ENCODE data around the gene SNAPC2. TPM values are rescaled to one million over a fixed set of nuclear protein-coding genes. Genes with fewer than 3 reads are reported as not detected.
"Not testable (repeated sequence)": the region's sequence is repeated elsewhere in the genome, so short reads cannot be mapped to it uniquely, and the experiment has no call there.

Gene SNAPC2
- total and polyA plus RNA-seq, 2 experiments from 2014 or later = 22.5 to 42.1 TPM

- Histone ChIP-seq H3K27me3 (peaks cover 51% of the 10 kb centered on the region), H3K27ac (no peak overlapping the region), H3K9me3 (ENCODE audit: low read depth) (no peaks in the 10 kb centered on the region), H3K4me1 (ENCODE audit: low read depth) (peaks cover 5% of the 10 kb centered on the region), H3K36me3 (peaks cover 13% of the 10 kb centered on the region), H3K4me3 (peak overlapping the region; percentile 29)
- peak in 1 of 2 donors; percentile 34 for DNase-seq (ENCODE audit: low read depth in 1 of 2, low spot score in 1 of 2)
- TF ChIP-seq, protein P1, sequence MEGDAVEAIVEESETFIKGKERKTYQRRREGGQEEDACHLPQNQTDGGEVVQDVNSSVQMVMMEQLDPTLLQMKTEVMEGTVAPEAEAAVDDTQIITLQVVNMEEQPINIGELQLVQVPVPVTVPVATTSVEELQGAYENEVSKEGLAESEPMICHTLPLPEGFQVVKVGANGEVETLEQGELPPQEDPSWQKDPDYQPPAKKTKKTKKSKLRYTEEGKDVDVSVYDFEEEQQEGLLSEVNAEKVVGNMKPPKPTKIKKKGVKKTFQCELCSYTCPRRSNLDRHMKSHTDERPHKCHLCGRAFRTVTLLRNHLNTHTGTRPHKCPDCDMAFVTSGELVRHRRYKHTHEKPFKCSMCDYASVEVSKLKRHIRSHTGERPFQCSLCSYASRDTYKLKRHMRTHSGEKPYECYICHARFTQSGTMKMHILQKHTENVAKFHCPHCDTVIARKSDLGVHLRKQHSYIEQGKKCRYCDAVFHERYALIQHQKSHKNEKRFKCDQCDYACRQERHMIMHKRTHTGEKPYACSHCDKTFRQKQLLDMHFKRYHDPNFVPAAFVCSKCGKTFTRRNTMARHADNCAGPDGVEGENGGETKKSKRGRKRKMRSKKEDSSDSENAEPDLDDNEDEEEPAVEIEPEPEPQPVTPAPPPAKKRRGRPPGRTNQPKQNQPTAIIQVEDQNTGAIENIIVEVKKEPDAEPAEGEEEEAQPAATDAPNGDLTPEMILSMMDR (IDR thresholded peaks at IDR 0.05; ENCODE audit: low read depth, low read length) = no peak
Measured at GRCh38 chr19:7916103-7916954, 3.8 kb upstream of the SNAPC2 start.

GRCh38 chr19:7916955-7917266 is 3.2 kb upstream of the SNAPC2 start:
- H3K4me3 ChIP-seq = peak overlapping the region; percentile 29
- H3K4me1 ChIP-seq (ENCODE audit: low read depth) = peaks cover 5% of the 10 kb centered on the region
- DNase-seq (ENCODE audit: low read depth in 1 of 2, low spot score in 1 of 2) = no peak
- no peak overlapping the region for H3K27ac ChIP-seq
- H3K9me3 ChIP-seq (ENCODE audit: low read depth) = no peaks in the 10 kb centered on the region
- TF ChIP-seq, protein P1 (IDR thresholded peaks at IDR 0.05; ENCODE audit: low read depth, low read length) = no peak
- peaks cover 51% of the 10 kb centered on the region for H3K27me3 ChIP-seq
- peaks cover 7% of the 10 kb centered on the region for H3K36me3 ChIP-seq

- H3K9me3 ChIP-seq (ENCODE audit: low read depth) = no peaks in the 10 kb centered on the region
- H3K27me3 ChIP-seq = peaks cover 51% of the 10 kb centered on the region
- H3K36me3 ChIP-seq = peaks cover 1% of the 10 kb centered on the region
- peaks cover 5% of the 10 kb centered on the region for H3K4me1 ChIP-seq (ENCODE audit: low read depth)
- H3K27ac ChIP-seq = no peak overlapping the region
- DNase-seq (ENCODE audit: low read depth in 1 of 2, low spot score in 1 of 2) = peak; percentile 64 to 80
- TF ChIP-seq, protein P1 (IDR thresholded peaks at IDR 0.05; ENCODE audit: low read depth, low read length) = peak; percentile 67
- H3K4me3 ChIP-seq = peak overlapping the region; percentile 29
Measured at GRCh38 chr19:7917267-7918061, 2.7 kb upstream of the SNAPC2 start.

GRCh38 chr19:7918062-7918614 is 2.0 kb upstream of the SNAPC2 start:
- not testable (repeated sequence) for H3K9me3 ChIP-seq (ENCODE audit: low read depth); DNase-seq (ENCODE audit: low read depth in 1 of 2, low spot score in 1 of 2); H3K36me3 ChIP-seq; H3K4me1 ChIP-seq (ENCODE audit: low read depth); H3K27ac ChIP-seq
- peaks cover 51% of the 10 kb centered on the region for H3K27me3 ChIP-seq
- H3K4me3 ChIP-seq = peak overlapping the region; percentile 29

- H3K27me3 ChIP-seq = peaks cover 50% of the 10 kb centered on the region
- no peaks in the 10 kb centered on the region for H3K36me3 ChIP-seq
- no peak overlapping the region for H3K4me3 ChIP-seq
- TF ChIP-seq, protein P1 (IDR thresholded peaks at IDR 0.05; ENCODE audit: low read depth, low read length) = no peak
- DNase-seq (ENCODE audit: low read depth in 1 of 2, low spot score in 1 of 2) = no peak
- H3K27ac ChIP-seq = no peak overlapping the region
- peaks cover 5% of the 10 kb centered on the region for H3K4me1 ChIP-seq (ENCODE audit: low read depth)
- H3K9me3 ChIP-seq (ENCODE audit: low read depth) = no peaks in the 10 kb centered on the region
Measured at GRCh38 chr19:7918615-7919421, 1.3 kb upstream of the SNAPC2 start.
